ENCODE results near the gene NUP98.

DNA sequence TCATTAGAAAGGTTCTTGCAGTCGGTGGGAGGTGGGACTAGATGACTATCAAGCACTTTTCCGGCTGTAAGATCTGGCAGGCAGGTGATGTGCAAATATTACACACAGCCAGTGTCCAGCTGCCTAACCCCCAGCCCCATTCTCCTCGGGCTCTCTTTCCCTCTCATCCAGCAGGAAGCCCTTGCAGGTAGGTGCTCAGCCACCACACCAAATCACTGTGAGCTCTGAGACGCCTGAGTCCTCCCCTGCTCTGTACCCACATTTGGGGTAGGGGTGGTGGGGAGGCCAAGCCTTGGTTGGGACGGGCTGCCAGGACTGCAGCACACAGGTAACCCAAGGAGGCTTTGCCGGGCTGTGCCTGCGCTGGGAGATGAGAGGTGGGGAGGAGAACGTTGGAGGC, 156.2 kb downstream of the NUP98 start:
- TF ChIP-seq, protein P1, sequence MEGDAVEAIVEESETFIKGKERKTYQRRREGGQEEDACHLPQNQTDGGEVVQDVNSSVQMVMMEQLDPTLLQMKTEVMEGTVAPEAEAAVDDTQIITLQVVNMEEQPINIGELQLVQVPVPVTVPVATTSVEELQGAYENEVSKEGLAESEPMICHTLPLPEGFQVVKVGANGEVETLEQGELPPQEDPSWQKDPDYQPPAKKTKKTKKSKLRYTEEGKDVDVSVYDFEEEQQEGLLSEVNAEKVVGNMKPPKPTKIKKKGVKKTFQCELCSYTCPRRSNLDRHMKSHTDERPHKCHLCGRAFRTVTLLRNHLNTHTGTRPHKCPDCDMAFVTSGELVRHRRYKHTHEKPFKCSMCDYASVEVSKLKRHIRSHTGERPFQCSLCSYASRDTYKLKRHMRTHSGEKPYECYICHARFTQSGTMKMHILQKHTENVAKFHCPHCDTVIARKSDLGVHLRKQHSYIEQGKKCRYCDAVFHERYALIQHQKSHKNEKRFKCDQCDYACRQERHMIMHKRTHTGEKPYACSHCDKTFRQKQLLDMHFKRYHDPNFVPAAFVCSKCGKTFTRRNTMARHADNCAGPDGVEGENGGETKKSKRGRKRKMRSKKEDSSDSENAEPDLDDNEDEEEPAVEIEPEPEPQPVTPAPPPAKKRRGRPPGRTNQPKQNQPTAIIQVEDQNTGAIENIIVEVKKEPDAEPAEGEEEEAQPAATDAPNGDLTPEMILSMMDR (IDR thresholded peaks at IDR 0.05) = no peak
- TF ChIP-seq POLR2A (IDR thresholded peaks at IDR 0.05) = no peak

All from uterus (tissue), 2 donors.